SK-N-SH (cell line): ENCODE results near the gene GPR183. TPM values are rescaled to one million over a fixed set of nuclear protein-coding genes. Genes with fewer than 3 reads are reported as not detected.

Experiments
- CTCF ChIA-PET: fragments of 300-600, 350-600 bp; formaldehyde crosslinking; extraction: SDS; loops from one replicate; lab custom pipeline; 2021; lab: Yijun Ruan, JAX
- POLR2A ChIA-PET: fragments of 350-600 bp; sonication (Branson Sonifier 250); formaldehyde crosslinking; extraction: SDS; loops from one replicate; lab custom pipeline; 2020; ENCODE audit warnings: antibody characterized with exemption, inconsistent platforms; lab: Yijun Ruan, JAX
- DNase-seq: peaks from one replicate; pipeline ENCODE4 v3.0.0; 2012
- H2AFZ ChIP-seq: fragments of 200-600 bp; sonication (generic); 2 replicates; pipeline ENCODE4 v1.8.1; 2016; ENCODE audit warnings: antibody characterized with exemption, mild to moderate bottlenecking, low read depth
- H3F3A ChIP-seq: fragments of 200-600 bp; sonication (generic); replicated peaks from 2 replicates; pipeline ENCODE3; 2016; ENCODE audit warnings: antibody characterized with exemption, mild to moderate bottlenecking; ENCODE audit not compliant: insufficient read depth
- H3K27ac ChIP-seq, 2 experiments: fragments of 200-500 bp in 1 of 2; fragments of 200-600 bp in 1 of 2; sonication (Bioruptor generic) in 1 of 2; sonication (generic), shearing (Covaris generic) in 1 of 2; 2 replicates each; pipeline versions ENCODE4 v1.5.1 to v1.6.1; 2014 to 2016; ENCODE audit warnings: low read depth in 2 of 2, inconsistent platforms in 1 of 2, low read length in 1 of 2, mild to moderate bottlenecking in 1 of 2, mixed read lengths in 1 of 2
- H3K27me3 ChIP-seq: fragments of 200-600 bp; sonication (generic), shearing (Covaris generic); 2 replicates; pipeline ENCODE4 v1.6.1; 2016; ENCODE audit warnings: mixed run types; ENCODE audit not compliant: insufficient read depth
- H3K36me3 ChIP-seq, 2 experiments: fragments of 200-500 bp in 1 of 2; fragments of 200-600 bp in 1 of 2; sonication (Bioruptor generic) in 1 of 2; sonication (generic) in 1 of 2; replicated peaks in 1 of 2; 2 replicates each; pipeline versions ENCODE3 to v1.5.1; 2014 to 2016; ENCODE audit warnings: low read length in 1 of 2, mild to moderate bottlenecking in 1 of 2; ENCODE audit not compliant: insufficient read depth in 2 of 2, control insufficient read depth in 1 of 2
- H3K4me1 ChIP-seq, 2 experiments: fragments of 200-500 bp in 1 of 2; fragments of 200-600 bp in 1 of 2; sonication (Bioruptor generic) in 1 of 2; sonication (generic), shearing (Covaris generic) in 1 of 2; 2 replicates each; pipeline versions ENCODE4 v1.5.1 to v1.6.1; 2014 to 2016; ENCODE audit warnings: low read depth in 1 of 2, low read length in 1 of 2, mixed run types in 1 of 2; ENCODE audit not compliant: insufficient read depth in 2 of 2, control insufficient read depth in 1 of 2
- H3K4me2 ChIP-seq: fragments of 200-600 bp; sonication (generic), shearing (Covaris generic); 2 replicates; pipeline ENCODE4 v1.6.1; 2017; ENCODE audit warnings: mixed run types
- H3K4me3 ChIP-seq, 2 experiments: fragments of 200-500 bp in 1 of 2; fragments of 200-600 bp in 1 of 2; sonication (Bioruptor generic) in 1 of 2; sonication (generic), shearing (Covaris generic) in 1 of 2; 2 replicates each; pipeline versions ENCODE4 v1.5.1 to v1.8.1; 2014 to 2016; ENCODE audit warnings: low read depth in 2 of 2, inconsistent platforms in 1 of 2, low read length in 1 of 2, mild to moderate bottlenecking in 1 of 2, mixed read lengths in 1 of 2, moderate library complexity in 1 of 2
- H3K79me2 ChIP-seq: fragments of 200-600 bp; sonication (generic); 2 replicates; pipeline ENCODE4 v1.8.1; 2017; ENCODE audit warnings: mild to moderate bottlenecking; ENCODE audit not compliant: insufficient read depth
- H3K9ac ChIP-seq: fragments of 200-600 bp; sonication (generic); 2 replicates; pipeline ENCODE4 v1.6.1; 2017; ENCODE audit warnings: mixed run types
- H3K9me2 ChIP-seq: fragments of 200-600 bp; sonication (generic); 2 replicates; pipeline ENCODE4 v1.6.1; 2017; ENCODE audit warnings: mixed run types
- H3K9me3 ChIP-seq: fragments of 200-600 bp; sonication (generic); 2 replicates; pipeline ENCODE4 v1.6.1; 2017; ENCODE audit warnings: mixed run types, mild to moderate bottlenecking, moderate library complexity
- H4K20me1 ChIP-seq: fragments of 200-600 bp; sonication (generic); 2 replicates; pipeline ENCODE4 v1.6.1; 2017; ENCODE audit warnings: mild to moderate bottlenecking, mixed run types; ENCODE audit not compliant: insufficient read depth
- ELF1 ChIP-seq: IDR thresholded peaks from 2 replicates; pipeline ENCODE4 v1.4.0; 2012
- EP300 ChIP-seq, 2 experiments: IDR thresholded peaks; 2 replicates each; pipeline versions ENCODE4 v1.4.0 to v1.6.1; 2012; ENCODE audit warnings: borderline replicate concordance in 1 of 2, low read depth in 1 of 2, low read length in 1 of 2
- EZH2phosphoT487 ChIP-seq: fragments of 200-600 bp; sonication (generic); IDR thresholded peaks from 2 replicates; pipeline ENCODE4 v1.6.1; 2017; ENCODE audit warnings: low read depth, mixed run types, mild to moderate bottlenecking, antibody characterized with exemption, moderate library complexity, borderline replicate concordance
- FOSL2 ChIP-seq: IDR thresholded peaks from 2 replicates; pipeline ENCODE4 v1.4.0; 2012; ENCODE audit warnings: low read depth, mild to moderate bottlenecking, moderate library complexity, borderline replicate concordance
- FOXM1 ChIP-seq: IDR thresholded peaks from 2 replicates; pipeline ENCODE4 v1.4.0; 2012; ENCODE audit warnings: low read depth, mild to moderate bottlenecking
- GABPA ChIP-seq: IDR thresholded peaks from 2 replicates; pipeline ENCODE4 v1.4.0; 2012; ENCODE audit warnings: low read depth, mild to moderate bottlenecking
- IRF3 ChIP-seq: fragments of 150-350 bp; IDR thresholded peaks from 2 replicates; pipeline ENCODE4 v1.6.1; 2016; ENCODE audit warnings: mild to moderate bottlenecking, low read depth, low read length
- JUND ChIP-seq: IDR thresholded peaks from 2 replicates; pipeline ENCODE4 v1.4.0; 2012
- MEF2A ChIP-seq: IDR thresholded peaks from 2 replicates; pipeline ENCODE4 v1.4.0; 2012; ENCODE audit warnings: low read depth, borderline replicate concordance
- NFIC ChIP-seq: IDR thresholded peaks from 2 replicates; pipeline ENCODE4 v1.4.0; 2012; ENCODE audit warnings: borderline replicate concordance
- RAD21 ChIP-seq: IDR thresholded peaks from 2 replicates; pipeline ENCODE4 v1.6.1; 2012; ENCODE audit warnings: mild to moderate bottlenecking, low read length
- REST ChIP-seq: IDR thresholded peaks from 2 replicates; pipeline ENCODE4 v1.6.1; 2012; ENCODE audit warnings: mild to moderate bottlenecking, low read depth, low read length, moderate library complexity
- RXRA ChIP-seq: IDR thresholded peaks from 2 replicates; pipeline ENCODE4 v1.4.0; 2012; ENCODE audit warnings: low read depth, mild to moderate bottlenecking, borderline replicate concordance
- SMC3 ChIP-seq: IDR thresholded peaks from 2 replicates; pipeline ENCODE4 v1.6.1; 2012; ENCODE audit warnings: low read depth, low read length, improper control_type of control experiment
- TAF1 ChIP-seq: IDR thresholded peaks from 2 replicates; pipeline ENCODE4 v1.6.1; 2012; ENCODE audit warnings: low read depth, mild to moderate bottlenecking, low read length, moderate library complexity, borderline replicate concordance
- YY1 ChIP-seq: IDR thresholded peaks from 2 replicates; pipeline ENCODE4 v1.4.0; 2012; ENCODE audit warnings: low read depth, mild to moderate bottlenecking
- ZBTB33 ChIP-seq: IDR thresholded peaks from 2 replicates; pipeline ENCODE4 v1.4.0; 2012; ENCODE audit warnings: low read depth, borderline replicate concordance
- WGBS: methylation state at CpG from one replicate; pipeline ENCODE4 v1.1.6; 2017; ENCODE audit warnings: low lambda C conversion rate; 5-methylcytosine and 5-hydroxymethylcytosine counted together
- polyA plus RNA-seq, 3 experiments: library from polyadenylated mRNA; depleted of rRNA; stranded (reverse); fragments of >200 nt; gene quantifications; 2 replicates each; pipeline ENCODE4 v1.2.3, GENCODE V29; 2012

The GPR183 gene
- polyA plus RNA-seq, 1 of the 3 experiments (the other 2 are of a cell fraction): 0.07 TPM

GRCh38 chr13:99331881-99332293, 24.7 kb upstream of the GPR183 start:
- POLR2A ChIA-PET: no interaction called here
- Histone ChIP-seq H3K27ac (no peak overlapping the region), H3K4me1 (peaks cover 0 to 10% of the 10 kb centered on the region in 2 experiments; a peak in 2 of 4 replicates), H3K79me2 (no peaks in the 10 kb centered on the region), H3K9ac (no peak overlapping the region), H2AFZ (no peak overlapping the region), H3K9me2 (no peaks in the 10 kb centered on the region), H3K4me2 (no peak overlapping the region), H3F3A (no peaks in the 10 kb centered on the region), H3K9me3 (no peaks in the 10 kb centered on the region)
- WGBS: 91% methylated on average over 4 of the region's 5 CpGs
- TF ChIP-seq NFIC: no peak
- TF ChIP-seq EP300 (IDR thresholded peaks at IDR 0.05; ENCODE audit: borderline replicate concordance in 1 of 2, low read depth in 1 of 2, low read length in 1 of 2): no peak
- TF ChIP-seq MEF2A: no peak
- no peak for TF ChIP-seq JUND
- no peak for TF ChIP-seq ELF1
- no peak for TF ChIP-seq SMC3
- no peak for TF ChIP-seq FOXM1
- no peak for TF ChIP-seq REST
- no peak for TF ChIP-seq TAF1
- TF ChIP-seq RXRA: no peak
- no peak for TF ChIP-seq YY1
- no peak for TF ChIP-seq EZH2phosphoT487
- TF ChIP-seq IRF3: no peak
- TF ChIP-seq ZBTB33: no peak
- no peak for TF ChIP-seq RAD21
- no peak for TF ChIP-seq GABPA
- TF ChIP-seq FOSL2: no peak
- TF ChIP-seq, all 33 proteins: peak for 0
- H3K27me3 ChIP-seq: no peaks in the 10 kb centered on the region
- CTCF ChIA-PET: interaction anchor here (1.5 to 1.6 kb wide), 2 partner anchors 105 to 155 kb away, joined by 4 read pairs; no protein-coding TSS in a partner anchor
- no peak overlapping the region for H3K4me3 ChIP-seq
- DNase-seq: no peak
- H3K36me3 ChIP-seq: peaks cover 7 to 8% of the 10 kb centered on the region in 2 experiments
- no peaks in the 10 kb centered on the region for H4K20me1 ChIP-seq
